Activated CD4-positive, alpha-beta T cell treated with anti-CD3 and anti-CD28 coated beads, Interleukin-10, Interleukin-2, amounts not matched to agents 100 ng/mL and 50 ng/mL, durations not matched to agents 16 hours and 8 hours (primary cell): Measurements from ENCODE around the gene STX1A.

Experiments
- DNase-seq: peaks from one replicate; pipeline ENCODE4 v3.0.0-alpha.2; 2020

Gene STX1A

GRCh38 chr7:73706126-73707044 is 13.1 kb downstream of the STX1A start:
- peak; percentile 69 for DNase-seq

DNA sequence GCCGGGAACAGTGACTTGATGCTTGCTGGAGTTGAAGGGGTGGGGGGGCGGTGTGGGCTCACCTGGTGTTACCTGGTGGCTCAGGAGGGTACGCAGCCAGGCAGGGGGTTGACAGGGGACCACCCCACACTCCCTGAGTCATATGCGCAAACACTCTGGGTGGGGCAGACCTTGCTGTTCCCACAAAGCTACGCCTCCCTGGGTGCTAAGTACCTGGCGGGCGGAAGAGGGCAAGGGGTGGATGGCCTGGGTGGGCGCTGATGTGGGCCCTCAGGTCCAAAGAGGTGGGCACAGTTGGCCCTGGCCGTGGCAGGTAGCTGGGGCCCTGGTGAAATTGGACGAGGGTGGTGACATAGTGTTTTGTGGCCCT is 13.9 kb downstream of the STX1A start:
- DNase-seq: no peak

DNA sequence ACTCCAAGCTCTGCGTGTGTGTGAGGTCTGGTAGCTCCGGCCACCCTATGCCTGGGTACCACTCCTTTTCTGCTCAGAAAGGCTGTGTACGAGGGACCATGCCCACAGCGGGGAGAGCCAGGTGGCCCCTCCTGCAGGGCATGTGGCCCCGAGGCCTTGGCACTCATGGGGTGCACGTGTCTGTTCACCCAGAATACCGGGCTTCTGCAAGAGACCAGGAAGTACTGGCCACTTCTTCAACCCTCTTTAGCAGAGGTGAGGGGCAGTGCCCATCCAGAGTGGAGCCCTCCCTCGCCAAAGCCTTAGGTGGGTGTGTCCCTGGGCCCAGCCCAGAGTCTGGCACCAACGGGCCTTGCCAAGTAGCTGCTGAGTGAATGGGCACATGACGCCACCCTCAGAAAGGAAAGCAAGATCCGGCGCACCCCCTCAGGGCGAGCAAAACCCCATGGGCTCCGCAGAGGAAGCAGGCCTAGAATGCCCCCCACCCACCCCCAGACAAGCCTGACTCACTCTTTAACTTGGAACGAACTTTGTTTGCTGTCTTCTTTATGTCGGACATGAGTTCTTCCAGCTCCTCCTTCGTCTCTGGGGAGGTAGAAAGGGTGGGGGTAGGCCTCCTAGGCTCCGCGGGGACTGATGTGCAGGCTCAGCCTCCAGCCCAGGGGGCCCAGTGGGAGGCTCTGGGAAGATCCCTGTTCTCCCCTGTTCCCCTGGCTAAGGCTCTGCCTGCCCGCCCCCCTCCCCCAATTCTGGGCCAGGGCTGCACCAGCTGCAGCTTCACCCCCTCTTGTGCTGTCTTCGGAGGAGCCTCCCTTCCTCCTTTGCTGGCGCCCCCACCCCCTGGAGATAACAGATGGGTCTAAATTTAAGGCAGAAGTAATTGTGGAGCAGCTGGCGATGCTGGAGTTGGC is 14.6 kb downstream of the STX1A start:
- no peak for DNase-seq

DNA sequence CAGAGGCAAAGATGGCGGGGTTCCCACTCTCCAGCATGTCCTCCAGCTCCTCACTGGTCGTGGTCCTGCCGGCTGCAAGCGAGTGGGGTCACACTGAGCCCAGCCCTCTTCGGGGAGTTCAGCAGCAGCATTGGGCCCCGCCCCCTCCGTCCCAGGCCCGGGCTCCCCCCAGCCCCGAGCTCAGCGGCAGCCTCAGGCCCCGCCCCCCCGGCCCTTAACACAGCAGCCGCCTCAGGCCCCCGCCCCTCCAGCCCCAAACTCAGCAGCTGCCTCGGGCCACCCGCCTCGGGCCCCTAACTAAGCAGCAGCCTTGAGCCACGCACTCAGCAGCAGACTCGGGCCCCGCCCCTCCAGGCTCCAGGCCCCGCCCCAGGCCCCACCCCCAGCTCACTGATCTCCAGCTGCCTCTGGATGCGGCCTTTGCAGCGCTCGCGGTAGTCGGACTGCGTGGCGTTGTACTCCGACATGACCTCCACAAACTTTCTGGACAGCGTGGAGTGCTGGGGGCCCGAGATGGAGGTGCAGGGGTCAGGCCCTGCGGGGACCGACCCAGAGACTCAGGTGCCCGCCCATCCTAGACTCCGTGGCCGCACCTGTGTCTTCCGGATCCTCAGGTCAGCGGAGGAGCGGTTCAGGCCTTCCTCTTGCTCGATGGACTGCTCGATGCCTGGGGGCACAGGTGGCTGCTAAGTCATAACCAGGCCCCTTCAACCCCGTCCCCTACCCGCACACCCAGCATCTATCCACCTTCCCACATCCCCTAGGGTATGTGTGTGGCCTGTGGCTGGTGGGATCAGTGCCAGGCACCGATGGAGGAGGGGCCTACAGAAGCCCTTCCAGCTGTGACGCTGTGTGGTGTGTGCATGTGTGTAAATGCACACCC is 15.5 kb downstream of the STX1A start:
- DNase-seq: peak; percentile 40

GRCh38 chr7:73703225-73703624 is 16.2 kb downstream of the STX1A start:
- no peak for DNase-seq

DNA sequence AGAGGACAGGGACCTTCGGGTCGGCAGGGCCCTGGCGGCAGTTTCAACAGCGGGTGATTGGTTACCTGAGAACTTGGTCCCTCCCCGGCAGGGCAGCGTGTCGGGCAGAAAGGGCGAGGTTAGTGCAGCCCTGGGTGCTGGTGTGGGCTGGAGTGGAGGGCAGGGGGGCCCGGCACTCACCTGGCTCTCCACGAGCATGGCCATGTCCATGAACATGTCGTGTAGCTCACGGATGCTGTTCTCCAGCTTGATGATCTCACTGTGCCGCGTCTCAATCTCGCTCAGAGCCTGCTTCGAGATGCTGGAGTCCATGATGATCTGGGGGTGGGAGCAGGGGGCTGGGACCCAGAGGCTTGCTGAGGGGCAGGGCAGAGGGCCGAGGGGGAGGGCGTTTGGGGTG is 16.8 kb downstream of the STX1A start:
- DNase-seq: no peak

- no peak for DNase-seq
These were observed 17.2 kb downstream of the STX1A start for GRCh38 chr7:73702226-73702625.

- peak; percentile 36 for DNase-seq
These were observed 18.0 kb downstream of the STX1A start for GRCh38 chr7:73701357-73701995.

DNA sequence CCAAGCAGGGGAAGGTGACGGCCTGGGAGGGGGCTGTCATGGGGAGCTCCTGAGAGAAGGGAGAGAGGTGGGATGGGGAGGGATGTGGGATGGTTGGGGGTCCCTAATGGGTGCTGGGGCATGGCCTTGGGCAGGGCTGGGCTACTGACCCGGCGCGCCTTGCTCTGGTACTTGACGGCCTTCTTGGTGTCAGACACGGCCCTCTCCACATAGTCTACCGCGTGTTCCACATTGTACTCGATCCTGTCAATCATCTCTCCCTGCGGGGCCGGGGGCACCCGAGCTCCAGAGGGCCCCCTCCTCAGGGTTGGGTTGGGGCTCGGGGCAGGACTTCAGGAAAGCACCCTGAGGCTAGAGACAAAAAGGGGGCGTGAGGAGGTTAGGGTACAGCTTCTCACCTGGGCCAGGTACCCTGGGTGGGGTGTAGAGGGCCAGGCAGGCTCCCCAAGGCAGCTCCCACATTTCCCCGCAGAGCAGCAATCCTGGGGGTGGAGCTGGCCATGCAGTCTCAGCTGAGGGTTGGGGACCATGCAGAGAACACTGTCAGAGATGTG is 18.8 kb downstream of the STX1A start:
- no peak for DNase-seq

GRCh38 chr7:73700069-73700423 is 19.4 kb downstream of the STX1A start:
- no peak for DNase-seq

- DNase-seq: no peak
These were observed 19.9 kb downstream of the STX1A start for GRCh38 chr7:73699370-73700068.

DNA sequence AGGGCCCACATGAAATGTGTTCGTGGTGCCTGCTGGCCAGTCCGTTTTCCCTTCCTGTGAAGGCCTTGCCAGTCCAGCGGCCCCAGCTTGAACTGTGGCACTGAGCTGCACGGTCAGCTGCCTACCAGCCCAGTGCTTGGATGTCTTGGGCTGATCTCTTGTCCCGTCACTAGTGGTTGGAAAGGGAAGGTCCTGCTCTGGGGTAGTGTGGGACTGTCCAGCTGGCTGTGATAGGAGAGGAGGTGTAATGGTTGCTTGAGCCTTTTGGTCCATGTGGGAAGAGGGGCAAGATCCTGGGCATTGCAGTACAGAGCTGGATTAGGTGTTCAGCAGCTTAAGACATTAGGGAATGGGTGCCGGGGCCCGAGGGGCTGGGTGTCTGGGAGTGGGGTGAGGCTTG is 21.1 kb downstream of the STX1A start:
- DNase-seq: no peak

- DNase-seq: no peak
These were observed 23.1 kb downstream of the STX1A start for GRCh38 chr7:73696372-73696771.

- DNase-seq: no peak
These were observed 28.8 kb downstream of the STX1A start for GRCh38 chr7:73690646-73691045.

- no peak for DNase-seq
These were observed 31.2 kb downstream of the STX1A start for GRCh38 chr7:73688288-73688687.

DNA sequence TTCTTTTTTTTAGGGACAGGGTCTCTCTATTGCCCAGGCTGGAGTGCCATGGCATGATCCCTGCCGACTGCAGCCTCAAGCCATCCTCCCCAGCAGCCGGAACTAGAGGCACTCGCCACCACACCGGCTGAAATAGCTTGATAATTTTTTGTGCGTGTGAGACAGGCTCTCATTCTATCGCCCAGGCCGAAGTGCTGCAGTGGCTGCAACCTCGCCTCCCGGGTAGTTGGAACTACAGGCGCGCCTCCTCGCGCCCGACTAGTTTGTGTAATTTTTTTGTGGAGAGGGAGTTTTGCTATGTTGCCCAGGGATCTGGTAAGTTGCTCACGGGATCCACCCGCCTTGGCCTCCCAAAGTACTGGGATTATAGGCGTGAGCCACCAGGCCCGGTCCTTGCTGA is 34.2 kb downstream of the STX1A start:
- DNase-seq: no peak

GRCh38 chr7:73683788-73684693 is 35.4 kb downstream of the STX1A start:
- DNase-seq: peak; percentile 14

DNA sequence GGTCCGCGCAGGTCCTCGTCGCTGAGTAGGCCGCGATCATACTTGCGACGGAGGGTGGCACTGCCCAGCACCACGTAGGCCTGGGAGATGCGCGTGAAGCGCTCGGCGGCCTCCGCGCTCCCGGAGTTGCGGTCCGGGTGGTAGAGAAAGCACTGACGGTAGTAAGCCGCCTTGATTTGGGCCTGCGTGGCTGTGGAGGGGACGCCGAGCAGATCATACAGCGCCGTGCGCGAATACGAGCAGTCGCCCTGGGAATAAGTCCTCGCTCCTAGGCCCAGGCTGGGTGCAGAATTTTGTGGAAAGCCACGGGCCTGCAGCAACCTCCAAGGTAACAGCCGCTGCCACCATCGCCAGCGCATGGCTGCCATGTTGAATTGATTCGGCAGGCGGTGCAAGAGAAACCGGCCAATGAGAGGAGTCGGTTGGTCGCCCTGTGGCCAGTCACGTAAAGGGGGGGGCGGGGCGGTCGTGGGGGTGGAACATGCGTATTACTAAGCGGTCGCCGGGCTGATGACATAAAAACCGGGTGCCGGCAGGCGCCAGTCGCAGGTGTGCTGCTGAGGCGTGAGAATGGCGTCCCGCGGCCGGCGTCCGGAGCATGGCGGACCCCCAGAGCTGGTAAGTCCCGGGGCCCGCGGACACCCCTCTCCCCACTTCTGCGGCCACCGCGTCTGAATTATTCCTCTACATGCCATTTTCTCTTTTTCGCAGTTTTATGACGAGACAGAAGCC is 36.2 kb downstream of the STX1A start, which contains the start of the genes BUD23 and DNAJC30:
Gene BUD23 (plus strand): TSS at position 542 of the 732 bp plus-strand sequence. CDS start 29 bp downstream, at position 571.
Gene DNAJC30 (minus strand): TSS at position 398 of the 732 bp plus-strand sequence. CDS start 30 bp downstream, at position 368.
- peak; percentile 97 for DNase-seq

DNA sequence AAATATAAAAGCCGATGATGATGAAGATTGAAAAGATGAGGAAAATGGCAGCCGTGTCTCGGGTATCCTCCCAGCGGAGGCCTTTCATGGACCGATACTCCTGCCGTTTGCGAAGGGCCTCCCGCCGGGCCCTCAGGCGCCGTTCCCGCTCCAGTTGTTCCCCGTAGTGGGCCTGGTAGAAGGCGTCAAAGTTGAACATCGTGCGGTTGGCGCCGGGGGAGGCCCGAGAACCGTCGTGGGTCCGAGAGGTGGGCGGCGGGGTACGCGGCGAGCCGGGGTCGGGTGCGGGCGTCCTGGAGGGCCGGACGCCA is 36.8 kb downstream of the STX1A start:
- DNase-seq: no peak
